ENCODE measurements around the gene NKPD1. TPM values are rescaled to one million over a fixed set of nuclear protein-coding genes. Genes with fewer than 3 reads are reported as not detected.
"Not testable (repeated sequence)": the region's sequence is repeated elsewhere in the genome, so short reads cannot be mapped to it uniquely, and the experiment has no call there.

The NKPD1 gene
- total RNA-seq, 1 donor from 2014 or later = 0.13 TPM

- no peak for DNase-seq (ENCODE audit: low read depth, low spot score)
Measured at GRCh38 chr19:45140144-45140503, 20.7 kb downstream of the NKPD1 start.

- DNase-seq (ENCODE audit: low read depth, low spot score) = no peak
Measured at GRCh38 chr19:45139286-45140143, 21.3 kb downstream of the NKPD1 start.

- no peak for DNase-seq (ENCODE audit: low read depth, low spot score)
Measured at GRCh38 chr19:45138303-45138751, 22.5 kb downstream of the NKPD1 start.

- DNase-seq (ENCODE audit: low read depth, low spot score) = no peak
Measured at GRCh38 chr19:45137179-45137761, 23.5 kb downstream of the NKPD1 start.

- no peak for DNase-seq (ENCODE audit: low read depth, low spot score)
Measured at GRCh38 chr19:45136507-45137178, 24.1 kb downstream of the NKPD1 start.

- DNase-seq (ENCODE audit: low read depth, low spot score) = no peak
Measured at GRCh38 chr19:45135176-45135885, 25.5 kb downstream of the NKPD1 start.

- DNase-seq (ENCODE audit: low read depth, low spot score) = no peak
Measured at GRCh38 chr19:45133661-45134060, 27.1 kb downstream of the NKPD1 start.

- DNase-seq (ENCODE audit: low read depth, low spot score) = no peak
Measured at GRCh38 chr19:45130888-45131615, 29.7 kb downstream of the NKPD1 start.

GRCh38 chr19:45130236-45130635 lies 30.5 kb downstream of the NKPD1 start:
- DNase-seq (ENCODE audit: low read depth, low spot score) = no peak

- no peak for DNase-seq (ENCODE audit: low read depth, low spot score)
Measured at GRCh38 chr19:45128806-45129205, 32.0 kb downstream of the NKPD1 start.

GRCh38 chr19:45128146-45128545 lies 32.6 kb downstream of the NKPD1 start:
- DNase-seq (ENCODE audit: low read depth, low spot score) = no peak

GRCh38 chr19:45126654-45127053 lies 34.1 kb downstream of the NKPD1 start:
- no peak for DNase-seq (ENCODE audit: low read depth, low spot score)

- no peak for DNase-seq (ENCODE audit: low read depth, low spot score)
Measured at GRCh38 chr19:45125975-45126493, 34.7 kb downstream of the NKPD1 start.

- DNase-seq (ENCODE audit: low read depth, low spot score) = no peak
Measured at GRCh38 chr19:45125360-45125759, 35.4 kb downstream of the NKPD1 start.

- DNase-seq (ENCODE audit: low read depth, low spot score) = no peak
Measured at GRCh38 chr19:45124021-45124420, 36.8 kb downstream of the NKPD1 start.

- no peak for DNase-seq (ENCODE audit: low read depth, low spot score)
Measured at GRCh38 chr19:45123440-45123850, 37.3 kb downstream of the NKPD1 start.

- DNase-seq (ENCODE audit: low read depth, low spot score) = no peak
Measured at GRCh38 chr19:45122832-45123231, 38.0 kb downstream of the NKPD1 start.

GRCh38 chr19:45121827-45122345 lies 38.9 kb downstream of the NKPD1 start:
- DNase-seq (ENCODE audit: low read depth, low spot score) = no peak

- DNase-seq (ENCODE audit: low read depth, low spot score) = no peak
Measured at GRCh38 chr19:45119582-45119981, 41.2 kb downstream of the NKPD1 start.

- not testable (repeated sequence) for DNase-seq (ENCODE audit: low read depth, low spot score)
Measured at GRCh38 chr19:45118591-45119355, 42.0 kb downstream of the NKPD1 start.

All from pulmonary artery endothelial cell (primary cell).